HG03558 (cell line): ENCODE results near the gene RPAIN.
"Not testable (repeated sequence)": the region's sequence is repeated elsewhere in the genome, so short reads cannot be mapped to it uniquely, and the experiment has no call there.

ENCODE experiments used
- ATAC-seq: cut with Tn5 transposase; IDR thresholded peaks from one replicate; pipeline ENCODE4 v1.9.1; 2021; ENCODE audit warnings: moderate number of reproducible peaks; ENCODE audit not compliant: unreplicated experiment; ENCODE audit errors: extremely low read depth

Gene RPAIN

DNA sequence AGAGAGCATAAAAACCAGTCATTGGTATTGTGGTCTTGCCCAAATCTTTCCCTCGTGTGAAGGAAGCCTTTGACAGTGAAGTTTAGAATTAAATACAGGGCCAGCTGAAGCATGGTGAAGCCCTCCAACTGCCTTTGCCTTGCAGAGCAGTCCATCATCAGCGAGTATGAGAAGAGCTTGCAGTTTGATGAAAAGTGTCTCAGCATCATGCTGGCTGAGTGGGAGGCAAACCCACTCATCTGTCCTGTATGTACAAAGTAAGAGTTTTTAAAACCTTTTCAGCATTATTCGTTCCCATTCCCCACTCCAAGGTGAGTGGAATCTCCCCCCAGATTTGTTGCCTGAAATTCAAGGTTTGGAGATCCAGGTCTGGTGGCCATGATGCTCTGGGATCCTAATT is 5.8 kb downstream of the RPAIN start:
- ATAC-seq, result no peak

DNA sequence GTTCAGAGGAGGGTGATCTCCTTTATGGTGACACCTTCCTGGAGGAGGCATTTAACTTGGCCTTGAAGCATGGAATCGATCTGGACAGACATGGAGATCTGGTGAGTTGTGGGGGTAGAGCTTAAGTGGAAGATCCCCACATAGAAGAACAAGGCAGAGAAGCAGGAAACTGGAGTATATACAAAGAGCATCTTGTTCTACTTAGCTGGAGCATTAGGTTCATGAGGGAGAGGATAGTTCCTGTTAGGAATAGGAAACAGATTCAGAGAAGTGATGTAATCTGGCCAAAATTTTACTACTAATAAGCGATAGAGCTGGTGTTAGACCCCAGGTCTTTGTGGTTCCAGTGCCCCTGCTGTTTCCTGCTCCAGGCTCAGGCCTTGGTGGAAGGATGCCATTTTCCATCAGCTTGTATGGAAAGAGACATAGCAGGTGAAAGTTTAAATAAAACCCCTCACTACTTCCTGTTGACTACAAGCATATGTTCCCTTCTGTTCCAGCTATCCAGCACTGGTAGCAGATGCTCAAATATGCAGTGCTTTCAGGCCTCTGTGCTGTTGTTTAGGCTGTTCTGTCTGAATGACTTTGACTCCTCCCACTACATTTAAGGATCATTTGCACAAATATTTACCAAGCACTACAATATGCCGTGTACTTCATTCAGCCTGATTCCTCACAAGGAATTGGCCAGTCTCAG is 9.4 kb downstream of the RPAIN start:
- ATAC-seq, result no peak

DNA sequence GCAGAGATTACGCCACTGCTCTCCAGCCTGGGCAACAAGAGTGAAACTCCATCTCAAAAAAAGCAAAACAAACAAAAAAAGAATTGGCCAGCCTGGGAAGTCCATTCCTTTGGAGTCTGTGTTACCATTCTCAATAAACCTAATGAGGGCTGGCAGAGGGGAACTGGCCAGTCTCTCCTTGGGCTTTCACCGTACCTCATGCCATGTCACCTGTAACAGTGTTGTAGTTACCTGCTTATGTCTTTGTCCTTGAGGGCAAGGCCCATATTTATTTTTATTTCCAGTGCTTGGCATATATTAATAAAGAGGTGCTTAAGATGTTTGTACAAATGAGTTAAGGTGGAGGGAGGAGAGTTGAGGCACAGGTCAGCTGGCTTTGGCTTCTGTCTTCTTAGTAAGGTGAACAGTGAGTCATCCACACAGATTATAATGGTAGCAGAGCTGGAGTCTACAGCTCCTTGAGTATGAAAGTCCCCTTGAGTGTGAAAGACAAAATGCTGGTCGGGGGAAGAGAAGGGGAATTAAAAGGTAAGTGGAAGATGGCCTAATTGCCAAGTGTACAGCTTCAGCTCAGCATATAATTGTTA is 10.5 kb downstream of the RPAIN start:
- ATAC-seq, result no peak

DNA sequence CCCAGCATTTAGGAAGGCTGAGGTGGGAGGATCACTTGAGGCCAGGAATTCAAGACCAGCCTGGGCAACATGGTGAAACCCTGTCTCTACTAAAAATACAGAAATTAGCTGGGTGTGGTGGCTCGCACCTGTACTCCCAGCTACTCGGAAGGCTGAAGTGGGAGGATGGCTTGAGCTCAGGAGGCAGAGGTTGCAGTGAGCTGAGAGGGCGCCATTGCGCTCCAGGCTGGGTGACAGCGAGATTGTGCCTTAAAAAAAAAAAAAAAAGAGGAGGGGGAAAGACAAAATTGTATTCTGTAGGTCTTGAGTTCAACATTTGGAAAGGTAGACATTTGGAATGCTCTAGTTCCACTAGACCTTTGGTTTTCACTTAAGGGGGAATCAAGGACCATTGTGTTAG is 11.3 kb downstream of the RPAIN start:
- not testable (repeated sequence) for ATAC-seq

DNA sequence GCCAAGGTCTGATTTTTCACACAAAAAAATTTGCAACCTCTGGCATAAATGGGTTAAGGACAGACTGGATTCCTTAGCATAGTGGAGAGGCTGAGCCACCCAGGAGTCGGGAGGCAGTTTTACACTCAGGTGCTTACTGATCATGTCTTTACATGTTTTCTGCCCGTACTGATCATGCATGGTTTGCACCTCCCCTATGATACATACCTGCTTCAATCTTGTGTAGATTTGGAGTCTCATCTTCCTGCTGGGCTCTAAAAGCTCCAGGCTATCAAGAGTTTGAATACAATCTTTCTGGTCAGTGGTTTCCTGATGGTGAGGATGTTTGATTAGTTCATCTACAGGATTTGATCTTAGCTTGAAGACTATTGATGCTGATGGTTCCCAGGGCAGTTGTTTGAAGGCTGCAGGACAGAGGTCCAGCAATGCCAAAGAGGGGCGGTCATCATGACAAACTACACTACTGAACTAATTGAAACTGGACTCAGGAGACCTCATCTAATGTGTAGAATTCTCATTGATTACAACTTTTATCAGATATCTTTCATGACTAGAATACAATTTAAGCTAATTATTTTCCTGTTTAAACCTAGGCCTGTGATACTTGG is 12.1 kb downstream of the RPAIN start:
- no peak for ATAC-seq

DNA sequence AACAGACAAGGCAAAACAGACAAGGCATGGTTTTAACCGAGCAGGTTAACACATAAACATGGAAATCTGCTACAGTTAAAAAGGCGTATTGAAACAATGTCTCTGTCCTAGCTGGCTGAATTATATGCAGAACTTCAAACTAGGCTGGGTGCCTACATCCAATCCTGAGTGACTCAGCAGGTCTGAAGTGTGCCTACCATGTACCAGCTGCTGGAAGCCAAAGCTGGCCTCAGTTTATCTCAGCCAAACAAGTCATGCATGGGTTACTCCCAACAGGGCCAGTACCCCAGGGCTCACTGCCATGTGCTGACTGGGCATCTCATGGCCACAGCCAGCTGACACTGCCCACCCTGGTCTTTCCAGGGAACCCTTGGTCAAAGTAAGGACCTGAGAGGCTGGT is 15.0 kb downstream of the RPAIN start:
- ATAC-seq, result no peak

DNA sequence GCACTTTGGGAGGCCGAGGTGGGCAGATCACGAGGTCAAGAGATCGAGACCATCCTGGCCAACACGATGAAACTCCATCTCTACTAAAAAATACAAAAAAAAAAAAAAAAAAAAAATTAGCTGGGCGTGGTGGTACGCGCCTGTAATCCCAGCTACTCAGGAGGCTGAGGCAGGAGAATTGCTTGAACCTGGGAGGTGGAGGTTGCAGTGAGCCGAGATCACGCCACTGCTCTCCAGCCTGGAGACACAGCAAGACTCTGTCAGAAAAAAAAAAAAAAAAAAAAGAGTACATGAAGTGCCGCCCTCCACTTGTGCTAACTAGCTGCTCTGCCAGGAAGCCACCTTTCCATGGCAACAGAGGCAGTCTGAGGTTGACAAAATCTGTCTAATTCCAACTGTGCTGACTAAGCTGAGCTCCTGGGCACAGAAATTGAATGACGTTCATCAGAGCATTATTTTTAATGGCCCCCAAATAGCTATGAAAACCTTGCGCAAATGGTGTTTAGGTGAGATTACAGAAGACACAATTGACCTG is 15.9 kb downstream of the RPAIN start:
- not testable (repeated sequence) for ATAC-seq

DNA sequence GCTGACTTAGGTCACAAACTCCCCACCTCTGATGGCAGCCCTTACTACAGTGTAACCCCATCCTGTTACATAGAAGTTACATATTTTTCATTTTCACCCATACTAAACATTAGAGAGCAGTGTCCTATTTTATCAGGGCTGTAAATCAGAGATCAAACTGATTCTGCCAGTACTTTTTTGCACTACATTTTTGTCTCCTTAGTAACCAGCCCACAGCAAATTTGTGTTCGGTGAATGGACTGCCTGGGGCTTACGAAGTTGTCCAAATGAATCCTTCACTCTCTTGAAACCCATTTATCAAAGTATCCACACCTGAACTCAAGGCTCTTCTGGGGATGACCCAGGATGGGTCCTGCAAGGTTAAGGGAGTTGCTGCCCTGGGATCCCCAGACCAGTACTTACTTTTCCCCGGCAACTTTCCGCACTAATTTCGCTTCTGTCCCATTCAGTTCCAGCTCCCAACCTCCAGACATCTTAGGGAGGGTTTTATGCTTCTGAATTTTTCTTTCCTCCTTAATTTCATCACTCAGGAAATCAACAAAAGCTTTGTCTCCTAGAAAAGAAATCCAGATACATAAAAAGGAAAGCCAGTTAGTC is 17.8 kb downstream of the RPAIN start:
- ATAC-seq, result no peak

DNA sequence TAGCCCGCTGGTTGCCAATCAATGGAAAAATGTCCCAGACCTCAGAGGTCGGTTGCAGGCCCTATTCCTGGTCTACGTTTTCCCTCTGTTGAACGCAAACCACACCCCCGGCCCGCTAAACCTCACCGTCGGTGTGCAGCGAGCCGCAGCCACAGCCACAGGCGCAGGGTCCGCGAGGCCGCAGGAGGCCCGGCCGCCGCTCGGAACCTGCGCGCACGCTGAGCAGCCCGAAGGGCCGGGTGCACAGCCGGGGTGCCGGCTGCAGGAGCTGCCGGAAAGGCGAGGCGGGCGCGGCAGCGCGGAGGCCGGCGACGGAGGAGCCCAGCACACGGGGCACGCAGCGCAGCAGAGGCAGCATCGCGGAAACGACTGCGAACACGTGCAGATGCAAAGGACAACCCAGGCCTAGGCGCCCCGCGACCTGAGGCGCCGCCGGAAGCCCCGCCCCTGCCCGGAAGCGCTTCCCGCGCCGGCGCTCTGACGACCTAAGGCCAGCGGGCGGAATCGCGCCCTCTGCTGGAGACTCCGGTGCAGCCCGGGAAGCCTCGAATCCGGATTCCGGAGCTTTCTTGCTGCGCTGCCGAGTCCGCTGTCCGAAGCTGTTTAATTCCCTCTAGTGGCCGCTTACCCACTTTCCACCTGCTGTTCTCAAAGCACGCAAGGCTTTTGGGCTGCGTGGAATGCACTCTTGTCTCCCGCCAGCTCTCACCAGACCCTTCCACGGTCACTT is 18.9 kb downstream of the RPAIN start, which contains the start of gene C1QBP:
TSS of gene C1QBP (minus strand) at position 440 of the 730 bp plus-strand sequence. CDS start at position 358, 82 bp downstream.
- no peak for ATAC-seq

DNA sequence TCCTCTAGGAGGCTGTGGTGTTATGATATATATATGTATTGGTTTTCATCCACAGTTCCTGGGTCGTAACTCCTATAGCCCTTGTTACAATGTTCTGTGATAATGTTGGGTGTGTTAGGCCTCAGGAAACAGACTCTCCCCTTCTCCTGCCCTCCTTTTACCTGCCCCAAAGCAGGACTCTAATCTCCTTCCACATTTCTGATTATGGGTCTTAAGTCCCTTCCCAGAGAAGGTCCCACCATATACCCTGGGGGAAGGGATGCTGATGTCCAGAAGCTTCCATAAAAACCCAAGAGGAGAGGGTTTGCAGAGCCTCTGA is 19.4 kb downstream of the RPAIN start:
- ATAC-seq, result no peak

DNA sequence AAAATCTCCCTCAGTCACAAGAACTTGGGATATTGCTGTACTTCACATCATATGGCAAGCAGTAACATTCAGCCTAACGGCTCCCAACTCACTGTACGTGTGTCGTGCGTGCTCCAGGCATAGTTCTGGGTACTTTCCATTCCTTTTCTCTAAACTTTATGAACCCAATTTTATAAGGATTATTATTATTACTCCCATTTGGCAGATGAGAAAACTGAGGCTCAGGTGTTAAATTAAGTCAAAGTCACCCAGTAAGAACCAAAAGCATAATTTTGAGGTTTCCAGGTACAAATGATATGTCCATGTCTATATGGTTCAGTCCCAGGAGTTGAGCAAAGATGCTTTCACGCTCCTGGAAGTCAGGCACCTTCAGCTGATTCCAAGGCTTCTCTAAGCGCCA is 23.7 kb downstream of the RPAIN start:
- ATAC-seq, result no peak

DNA sequence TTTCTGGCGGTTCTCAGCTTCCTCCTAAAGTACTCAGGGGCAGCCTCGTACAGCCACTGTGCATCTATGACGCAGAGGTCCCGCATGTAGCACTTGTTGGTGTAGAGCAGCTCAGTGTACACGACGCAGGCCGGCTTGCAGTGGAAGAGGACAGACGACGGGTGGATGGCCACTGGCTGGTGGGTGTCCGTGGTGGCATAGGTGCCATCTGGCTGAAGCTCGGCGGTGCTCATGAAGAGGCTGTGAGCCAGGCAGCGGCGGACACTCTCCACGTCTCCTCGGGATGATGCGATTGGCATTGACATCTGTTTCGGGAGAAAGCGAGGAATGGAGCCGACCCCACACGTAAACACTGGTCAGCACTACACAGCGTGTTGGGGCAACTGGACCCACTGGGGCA is 24.2 kb downstream of the RPAIN start:
- ATAC-seq, result no peak

DNA sequence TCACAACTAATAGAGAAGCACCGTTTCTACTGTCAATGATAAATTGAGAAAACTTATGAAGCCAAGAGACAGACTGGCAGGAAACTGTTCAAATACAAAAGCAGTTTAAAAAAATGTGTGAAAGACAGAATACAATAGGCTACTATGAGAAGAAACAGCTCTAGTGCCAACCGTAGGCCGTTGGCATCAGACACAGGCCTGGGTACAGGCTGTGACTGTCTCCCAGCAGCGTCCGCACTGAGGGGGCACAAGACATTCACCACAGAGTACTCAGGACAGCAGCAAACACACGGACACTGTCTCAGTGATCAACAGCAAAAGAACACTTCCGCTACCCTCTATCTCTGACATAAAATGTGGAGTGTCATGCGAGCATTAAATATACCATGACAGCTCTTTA is 26.8 kb downstream of the RPAIN start:
- ATAC-seq, result no peak

DNA sequence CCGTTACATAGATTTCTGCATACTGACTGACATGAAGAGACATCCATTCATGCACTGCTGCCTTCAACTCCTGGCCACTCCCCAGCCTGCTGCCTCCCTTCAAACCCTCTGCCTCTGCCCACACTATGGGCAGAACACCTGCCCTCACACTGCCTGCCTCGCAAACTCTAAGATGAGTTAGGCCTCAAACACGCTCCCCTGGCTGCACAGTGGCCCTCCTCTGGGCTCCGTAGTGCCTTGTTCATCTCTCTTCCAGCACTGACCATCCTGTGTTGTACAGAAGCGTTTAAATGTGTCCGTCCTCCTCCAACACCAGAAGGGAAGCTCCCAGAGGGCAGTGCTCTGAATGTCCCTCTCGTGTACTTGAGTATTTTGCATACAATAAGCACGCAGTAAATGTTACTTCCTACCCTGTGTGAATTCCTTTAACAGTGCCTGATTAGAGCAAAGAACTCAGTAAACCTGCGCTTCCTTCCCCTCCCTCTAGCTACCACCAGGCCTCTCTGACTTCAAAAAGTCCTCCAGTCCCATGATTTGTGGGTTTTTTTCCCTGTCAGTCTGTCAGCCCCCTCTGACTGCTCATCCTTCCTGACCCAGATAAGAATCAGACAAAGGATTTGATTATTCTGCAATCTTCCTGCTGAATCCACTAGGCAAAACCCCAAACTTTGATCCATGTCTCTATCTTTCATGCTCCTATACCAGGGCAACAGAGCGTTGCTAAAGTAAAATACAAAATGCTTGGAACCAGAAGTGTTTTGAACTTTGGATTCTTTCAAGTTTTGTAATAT is 44.9 kb downstream of the RPAIN start:
- ATAC-seq, result no peak

DNA sequence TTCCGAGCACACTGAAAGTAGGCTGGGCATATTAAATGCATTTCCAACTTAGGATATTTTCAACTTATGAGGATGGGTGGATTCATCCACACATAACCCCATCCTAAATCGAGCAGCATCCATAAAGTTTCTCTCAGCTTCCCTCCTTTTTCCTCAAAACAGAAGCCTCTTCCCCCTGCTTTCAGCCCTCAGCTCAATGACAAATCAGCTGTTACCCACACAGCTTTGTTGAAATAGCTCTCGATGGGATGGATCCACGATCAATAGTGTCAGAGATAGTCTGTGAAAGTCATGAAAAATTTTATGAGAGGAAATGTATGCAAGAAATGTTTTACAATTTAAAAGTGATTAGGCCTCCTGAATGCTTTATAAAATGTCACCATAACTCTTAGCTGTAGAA is 46.3 kb downstream of the RPAIN start:
- ATAC-seq, result no peak

DNA sequence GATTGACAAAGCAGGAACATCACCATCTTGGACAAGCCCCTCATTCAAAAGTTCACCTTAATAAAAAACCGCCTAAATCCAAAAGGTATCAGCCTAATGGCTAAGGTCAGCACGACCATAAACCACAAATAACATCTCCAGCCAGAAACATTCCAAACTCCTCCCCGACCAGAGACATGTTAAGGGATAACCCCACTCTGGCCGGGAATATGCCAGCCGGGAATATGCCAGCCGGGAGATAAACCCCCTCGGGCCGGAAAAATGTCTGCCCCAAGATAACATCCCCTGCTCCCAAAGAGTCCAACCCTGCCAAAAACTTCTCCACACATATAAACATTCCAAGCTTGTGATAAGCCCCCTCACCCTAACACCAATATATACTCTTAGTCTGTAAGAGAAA is 47.4 kb downstream of the RPAIN start:
- ATAC-seq, result no peak

DNA sequence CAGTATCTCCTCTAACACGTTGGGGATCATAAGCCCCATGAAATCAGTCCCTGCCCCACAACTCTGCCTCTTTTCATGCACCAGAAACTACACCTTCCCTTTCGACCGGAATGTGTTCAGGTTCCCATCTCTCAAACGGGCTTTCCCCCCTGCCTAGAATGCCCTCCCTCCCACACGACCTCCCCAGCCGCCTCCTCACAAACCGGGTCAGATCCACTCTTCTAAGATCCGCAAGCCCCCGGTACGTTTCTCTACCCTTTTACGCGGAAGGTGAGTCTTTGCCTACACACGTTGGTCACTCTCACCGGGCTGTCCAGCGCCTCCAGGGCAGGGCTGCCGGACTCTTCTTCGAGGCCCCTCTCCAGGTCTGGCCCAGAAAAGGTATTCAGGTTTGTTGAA is 48.1 kb downstream of the RPAIN start:
- ATAC-seq, result no peak

DNA sequence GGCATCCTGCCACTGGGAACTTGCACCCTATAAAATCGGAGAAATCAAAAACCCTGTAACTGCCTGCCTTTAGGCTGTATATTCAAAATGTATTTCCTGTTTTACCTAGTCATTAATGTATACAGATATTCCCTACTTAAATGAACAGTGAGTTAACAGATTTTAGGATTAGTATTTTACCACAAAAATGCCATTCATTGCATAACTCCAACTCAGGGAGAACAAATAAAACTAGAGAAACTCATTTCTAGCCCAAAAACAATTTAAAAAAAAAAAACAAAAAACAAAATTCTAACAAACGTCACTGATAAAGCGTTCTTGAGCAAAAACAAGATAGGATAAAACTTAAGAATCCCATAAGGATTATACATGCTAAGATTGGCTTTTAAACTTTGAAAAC is 52.5 kb downstream of the RPAIN start:
- ATAC-seq, result no peak

DNA sequence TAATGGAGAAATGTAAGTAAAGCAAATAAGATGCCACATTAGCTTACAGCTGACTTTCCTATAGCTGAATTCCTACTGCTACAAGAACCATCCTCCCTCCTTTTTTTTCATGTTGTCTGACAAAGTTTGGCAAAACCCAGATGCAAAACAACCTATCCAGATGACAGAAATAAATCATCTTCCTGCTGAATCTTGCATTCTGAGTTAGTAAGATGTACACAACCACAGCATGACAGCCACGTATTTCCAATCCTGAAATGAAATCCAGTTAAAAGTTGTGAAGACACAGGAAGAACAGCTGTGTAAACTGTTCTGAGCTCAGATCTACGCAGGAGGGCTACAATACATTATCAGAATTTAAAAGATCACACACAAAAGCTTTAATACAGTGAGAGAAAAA is 53.9 kb downstream of the RPAIN start:
- no peak for ATAC-seq

DNA sequence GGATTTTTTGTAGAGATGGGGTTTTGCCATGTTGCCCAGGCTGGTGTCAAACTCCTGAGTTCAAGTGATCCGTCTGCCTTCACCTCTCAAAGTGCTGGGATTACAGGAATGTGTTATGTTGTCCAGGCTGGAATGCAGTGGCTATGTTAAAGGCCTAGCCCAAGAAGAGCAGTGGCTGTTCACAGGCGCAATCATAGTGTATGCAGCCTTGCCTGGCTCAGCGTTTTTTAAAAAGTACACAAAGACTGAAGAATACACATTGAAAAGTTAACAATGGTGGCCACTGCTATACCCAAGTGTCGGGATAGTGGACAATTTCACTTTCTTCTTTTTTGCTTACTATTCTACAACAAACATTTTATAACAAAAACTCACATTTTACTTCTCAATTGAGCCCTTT is 59.0 kb downstream of the RPAIN start:
- no peak for ATAC-seq
